GM12878 (cell line): ENCODE results near the gene PPP1R37. TPM values are rescaled to one million over a fixed set of nuclear protein-coding genes. Genes with fewer than 3 reads are reported as not detected.

Experiments
- ATAC-seq: fragments of 200-7000 bp; cut with Tn5 transposase; 3 replicates; pipeline ENCODE4 v1.9.1; 2020; ENCODE audit warnings: mild to moderate bottlenecking, moderate library complexity
- BruUV-seq: library from RNA; stranded (reverse); fragments of 400-500 nt; replicated peaks from 2 replicates; lab custom pipeline; 2021; lab: Mats Ljungman, UMichigan
- CTCF ChIA-PET: fragments of 300-600 bp; sonication (Branson Sonifier 250); formaldehyde crosslinking; extraction: SDS; loops from one replicate; lab custom pipeline; 2021; ENCODE audit warnings: inconsistent platforms; lab: Yijun Ruan, JAX
- POLR2A ChIA-PET: fragments of 350-600 bp; formaldehyde crosslinking; extraction: SDS; loops from one replicate; lab custom pipeline; 2021; ENCODE audit warnings: inconsistent platforms; lab: Charles Lee
- RAD21 ChIA-PET: fragments of 300-600 bp; sonication (Branson Sonifier 250); formaldehyde crosslinking; loops from one replicate; lab custom pipeline; 2023; ENCODE audit warnings: antibody characterized with exemption; ENCODE audit not compliant: unreplicated experiment; lab: Charles Lee
- SMC1A ChIA-PET: fragments of 300-600 bp; sonication (Branson Sonifier 250); formaldehyde crosslinking; loops from one replicate; lab custom pipeline; 2023; ENCODE audit not compliant: unreplicated experiment, uncharacterized antibody; lab: Charles Lee
- DNase-seq: peaks from one replicate; pipeline ENCODE4 v3.0.0-alpha.2; 2011; ENCODE audit warnings: low read depth, low spot score
- FAIRE-seq: peaks from 3 replicates; lab custom pipeline; 2011; peaks lifted over from hg19 to GRCh38; lab: Jason Lieb, UNC
- H2AFZ ChIP-seq: 2 replicates; pipeline ENCODE4 v1.6.0; 2011; ENCODE audit warnings: low read depth, low read length, control low read depth; ENCODE audit not compliant: control insufficient read depth
- H3K27ac ChIP-seq: 2 replicates; pipeline ENCODE4 v1.5.1; 2011; ENCODE audit warnings: control low read depth; ENCODE audit not compliant: control insufficient read depth, insufficient read depth
- H3K27me3 ChIP-seq, 2 experiments: replicated peaks in 1 of 2; 2 replicates each; pipeline versions ENCODE4 v1.6.0 to v1.6.1; 2011; ENCODE audit warnings: low read length in 1 of 2; ENCODE audit not compliant: control insufficient read depth in 2 of 2, insufficient read depth in 2 of 2
- H3K36me3 ChIP-seq, 2 experiments: 2 replicates each; pipeline ENCODE4 v1.5.1; 2011; ENCODE audit warnings: low read length in 1 of 2; ENCODE audit not compliant: control insufficient read depth in 2 of 2, insufficient read depth in 2 of 2
- H3K4me1 ChIP-seq: 2 replicates; pipeline ENCODE4 v1.6.1; 2011; ENCODE audit warnings: mild to moderate bottlenecking, low read length, moderate library complexity, mixed read lengths; ENCODE audit not compliant: control insufficient read depth, insufficient read depth
- H3K4me2 ChIP-seq: 2 replicates; pipeline ENCODE4 v1.6.0; 2011; ENCODE audit warnings: control low read depth; ENCODE audit not compliant: control insufficient read depth, insufficient read depth
- H3K4me3 ChIP-seq: fragments of 200-600 bp; sonication (generic); 2 replicates; pipeline ENCODE4 v1.5.1; 2016
- H3K79me2 ChIP-seq: 2 replicates; pipeline ENCODE4 v1.6.0; 2011; ENCODE audit warnings: low read length; ENCODE audit not compliant: control insufficient read depth, insufficient read depth
- H3K9ac ChIP-seq: 2 replicates; pipeline ENCODE4 v1.8.0; 2011; ENCODE audit warnings: low read length, control low read depth, mixed read lengths; ENCODE audit not compliant: control insufficient read depth, insufficient read depth
- H3K9me3 ChIP-seq: replicated peaks from 3 replicates; pipeline ENCODE4 v1.5.1; 2011; ENCODE audit warnings: mild to moderate bottlenecking, low read length; ENCODE audit not compliant: control insufficient read depth, insufficient read depth
- H4K20me1 ChIP-seq: 2 replicates; pipeline ENCODE4 v1.6.0; 2011; ENCODE audit not compliant: control insufficient read depth, insufficient read depth
- ATF3 ChIP-seq: IDR thresholded peaks from 2 replicates; pipeline ENCODE4 v1.6.1; 2011; ENCODE audit warnings: low read depth, mild to moderate bottlenecking, low read length, moderate library complexity, borderline replicate concordance; ENCODE audit errors: extremely low read depth
- BHLHE40 ChIP-seq, 2 experiments: fragments of 450-650 bp in 1 of 2; IDR thresholded peaks; 2 replicates each; pipeline ENCODE4 v1.6.1; 2011 to 2017; ENCODE audit warnings: low read depth in 2 of 2, borderline replicate concordance in 1 of 2, improper control_type of control experiment in 1 of 2, low read length in 1 of 2, mild to moderate bottlenecking in 1 of 2
- WGBS: methylation state at CpG from one replicate; pipeline ENCODE4 v1.1.6; 2016; ENCODE audit warnings: low lambda C conversion rate; ENCODE audit not compliant: insufficient replicate concordance, insufficient coverage; ENCODE audit errors: missing lambda C conversion rate; 5-methylcytosine and 5-hydroxymethylcytosine counted together
- in situ Hi-C: fragments of 300-500 bp; cut with MboI; formaldehyde crosslinking; loops from 9 replicates; pipeline ENCODE4 v1.14.3; 2018; ENCODE audit warnings: mixed read lengths
- intact Hi-C: fragments of 100-400 bp; cut with micrococcal nuclease; formaldehyde crosslinking; loops from one replicate; pipeline ENCODE4 v1.14.2; 2022; ENCODE audit not compliant: unreplicated experiment
- polyA plus RNA-seq, 11 experiments: library from polyadenylated mRNA; depleted of rRNA in 4 of 11; unstranded in 6 of 11; stranded (reverse) in 5 of 11; fragments of >200 nt; fragmentation: Nextera tagmentation in 4 of 11; fragmentation: Illumina TruSeq in 1 of 11; extraction: Ambion mirVana in 4 of 11; extraction: Trizol in 1 of 11; gene quantifications; 1 replicate in 1 of 11; 2 replicates in 10 of 11; pipeline versions ENCODE4 v1.2.1 to v1.2.3, GENCODE V29; 2011 to 2016; ENCODE audit warnings: inconsistent platforms in 2 of 11, missing spikeins in 2 of 11, low read depth in 1 of 11
- total RNA-seq, 4 experiments: library from RNA; depleted of rRNA in 3 of 4; stranded (reverse); fragments of >200 nt in 3 of 4; fragmentation: Illumina TruSeq in 1 of 4; extraction: Trizol in 1 of 4; gene quantifications; 2 replicates each; pipeline versions ENCODE4 v1.2.1 to v1.2.3, GENCODE V29; 2013 to 2021

Gene PPP1R37
- total and polyA plus RNA-seq, 10 of the 15 experiments (the other 5 are each of a cell fraction or from before 2014, with no cell fraction given): 0.09 to 21.3 (median 5.1) TPM; not detected in 1

DNA sequence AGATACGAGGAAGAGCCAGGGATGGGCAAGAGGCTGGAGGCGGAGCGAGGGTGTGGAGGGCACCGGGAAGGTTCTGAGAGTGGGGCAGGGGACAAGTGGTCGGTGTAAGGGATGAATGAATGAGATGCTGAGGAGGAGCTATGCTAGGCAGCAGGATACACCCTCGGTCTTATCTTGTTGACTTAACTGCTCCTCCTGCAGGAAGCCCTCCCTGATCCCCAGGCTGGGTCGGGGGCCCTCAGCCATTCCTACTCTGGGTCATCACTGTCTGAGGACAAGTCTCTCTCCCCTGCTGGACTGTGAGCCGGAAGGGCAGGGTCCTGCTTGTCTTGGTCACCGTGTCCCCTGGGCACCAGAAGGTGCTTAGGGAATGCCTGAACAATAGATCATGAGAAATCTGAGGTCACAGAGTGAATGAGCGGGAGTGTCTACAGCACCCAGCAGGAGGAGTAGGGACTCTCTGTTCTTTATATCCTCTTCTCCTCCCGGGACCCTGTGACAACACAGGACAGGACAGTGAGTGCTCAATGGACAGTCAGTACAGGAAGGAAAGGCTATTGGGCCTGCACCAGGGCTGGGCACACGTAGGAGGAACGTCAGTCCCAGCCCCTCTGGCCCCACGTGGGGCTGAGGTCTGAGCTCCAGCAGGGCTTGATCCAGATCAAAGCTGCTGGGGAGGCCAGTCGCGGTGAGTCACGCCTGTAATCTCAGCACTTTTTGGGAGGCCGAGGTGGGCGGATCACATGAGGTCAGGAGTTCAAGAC lies 61.3 kb downstream of the PPP1R37 start:
- Histone ChIP-seq H3K4me2 (peak overlapping the region; percentile 74; the same call in 1 of the 2 replicates), H3K27ac (no peak overlapping the region), H3K27me3 (peaks cover 5 to 9% of the 10 kb centered on the region in 2 experiments; a peak in 3 of 4 replicates), H3K9me3 (no peaks in the 10 kb centered on the region; the same call in 2 of the 3 replicates), H3K9ac (no peak overlapping the region), H4K20me1 (no peaks in the 10 kb centered on the region), H3K4me3 (no peak overlapping the region), H2AFZ (no peak overlapping the region), H3K36me3 (no peaks in the 10 kb centered on the region), H3K4me1 (peaks cover 14% of the 10 kb centered on the region), H3K79me2 (no peaks in the 10 kb centered on the region)
- SMC1A ChIA-PET: interaction anchor here (0.9 kb wide), 1 partner anchor 11 kb away, joined by 3 read pairs; no protein-coding TSS in a partner anchor
- no peak for TF ChIP-seq ATF3
- TF ChIP-seq BHLHE40 (IDR thresholded peaks at IDR 0.05; ENCODE audit: borderline replicate concordance in 1 of 2, low read depth in 2 of 2, low read length in 1 of 2): 0 out of 4 replicates have a peak, but pooled peaks of 1 of the 2 experiments have one; percentile 23
- no peak for FAIRE-seq
- CTCF ChIA-PET: interaction anchor here (1.5 kb wide), 1 partner anchor 24 kb away, joined by 3 read pairs; the partner anchor contains the start of genes BLOC1S3 and TRAPPC6A
- RAD21 ChIA-PET: interaction anchor here (1.2 to 1.8 kb wide), 2 partner anchors 10 to 33 kb away, joined by 4 to 9 read pairs; no protein-coding TSS in a partner anchor
- POLR2A ChIA-PET: interaction anchor here (0.6 to 1.0 kb wide), 2 partner anchors 18 to 436 kb away, joined by 3 to 5 read pairs; no protein-coding TSS in a partner anchor
- 55% methylated on average over 19 of the region's 19 CpGs for WGBS
- in situ Hi-C loops (no loop called here), intact Hi-C loops (no loop called here)
- BruUV-seq: no TSS peak
- no peak for ATAC-seq
- no peak for DNase-seq
